Measurements from ENCODE around the gene AP2A2. TPM values are rescaled to one million over a fixed set of nuclear protein-coding genes. Genes with fewer than 3 reads are reported as not detected.

The AP2A2 gene
- total RNA-seq, 4 donors from 2014 or later: 79.2 to 115 (median 110) TPM

DNA sequence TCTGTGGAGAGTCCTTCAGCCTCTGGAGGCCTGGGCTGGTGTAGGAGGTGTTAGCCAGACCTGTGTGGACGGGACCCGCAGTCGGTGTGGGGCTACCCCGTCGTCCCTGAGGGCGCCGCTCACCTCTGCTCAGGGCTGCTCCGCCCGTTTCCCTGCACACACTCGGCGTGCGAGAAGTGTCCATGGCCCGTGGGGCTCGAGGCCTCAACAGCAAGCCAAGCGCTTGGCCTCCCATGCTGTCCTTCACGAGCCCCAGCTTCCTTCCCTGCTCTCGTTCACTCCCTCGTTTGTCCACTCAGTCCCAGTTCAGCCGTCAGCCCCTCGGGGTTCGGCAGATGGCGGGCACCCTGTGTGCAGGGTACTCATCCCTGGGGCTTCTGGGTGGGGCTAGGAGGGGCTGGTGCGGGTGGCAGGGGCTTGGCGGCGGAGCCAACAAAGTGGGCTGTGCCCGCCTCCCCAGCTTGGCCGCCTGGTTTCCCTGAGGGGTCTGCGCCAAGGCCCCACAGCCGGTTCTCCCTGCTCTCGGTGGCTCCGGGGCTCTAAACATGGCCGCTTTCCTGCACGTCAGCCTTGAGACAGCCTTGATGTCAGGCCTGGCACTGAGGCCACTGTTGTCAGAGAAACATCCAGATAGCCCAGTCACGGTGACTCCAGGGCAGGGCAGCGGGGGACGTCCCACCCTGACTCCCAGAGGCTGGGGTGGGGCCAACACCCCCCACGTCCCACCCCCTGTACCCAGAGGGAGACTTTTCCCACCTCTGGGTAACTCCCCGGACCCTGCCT lies 107.5 kb downstream of the AP2A2 start:
- TF ChIP-seq, protein P1, sequence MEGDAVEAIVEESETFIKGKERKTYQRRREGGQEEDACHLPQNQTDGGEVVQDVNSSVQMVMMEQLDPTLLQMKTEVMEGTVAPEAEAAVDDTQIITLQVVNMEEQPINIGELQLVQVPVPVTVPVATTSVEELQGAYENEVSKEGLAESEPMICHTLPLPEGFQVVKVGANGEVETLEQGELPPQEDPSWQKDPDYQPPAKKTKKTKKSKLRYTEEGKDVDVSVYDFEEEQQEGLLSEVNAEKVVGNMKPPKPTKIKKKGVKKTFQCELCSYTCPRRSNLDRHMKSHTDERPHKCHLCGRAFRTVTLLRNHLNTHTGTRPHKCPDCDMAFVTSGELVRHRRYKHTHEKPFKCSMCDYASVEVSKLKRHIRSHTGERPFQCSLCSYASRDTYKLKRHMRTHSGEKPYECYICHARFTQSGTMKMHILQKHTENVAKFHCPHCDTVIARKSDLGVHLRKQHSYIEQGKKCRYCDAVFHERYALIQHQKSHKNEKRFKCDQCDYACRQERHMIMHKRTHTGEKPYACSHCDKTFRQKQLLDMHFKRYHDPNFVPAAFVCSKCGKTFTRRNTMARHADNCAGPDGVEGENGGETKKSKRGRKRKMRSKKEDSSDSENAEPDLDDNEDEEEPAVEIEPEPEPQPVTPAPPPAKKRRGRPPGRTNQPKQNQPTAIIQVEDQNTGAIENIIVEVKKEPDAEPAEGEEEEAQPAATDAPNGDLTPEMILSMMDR (IDR thresholded peaks at IDR 0.05; ENCODE audit: low read depth): no peak

GRCh38 chr11:1034001-1034400 lies 108.3 kb downstream of the AP2A2 start:
- TF ChIP-seq, protein P1 (IDR thresholded peaks at IDR 0.05; ENCODE audit: low read depth): no peak

DNA sequence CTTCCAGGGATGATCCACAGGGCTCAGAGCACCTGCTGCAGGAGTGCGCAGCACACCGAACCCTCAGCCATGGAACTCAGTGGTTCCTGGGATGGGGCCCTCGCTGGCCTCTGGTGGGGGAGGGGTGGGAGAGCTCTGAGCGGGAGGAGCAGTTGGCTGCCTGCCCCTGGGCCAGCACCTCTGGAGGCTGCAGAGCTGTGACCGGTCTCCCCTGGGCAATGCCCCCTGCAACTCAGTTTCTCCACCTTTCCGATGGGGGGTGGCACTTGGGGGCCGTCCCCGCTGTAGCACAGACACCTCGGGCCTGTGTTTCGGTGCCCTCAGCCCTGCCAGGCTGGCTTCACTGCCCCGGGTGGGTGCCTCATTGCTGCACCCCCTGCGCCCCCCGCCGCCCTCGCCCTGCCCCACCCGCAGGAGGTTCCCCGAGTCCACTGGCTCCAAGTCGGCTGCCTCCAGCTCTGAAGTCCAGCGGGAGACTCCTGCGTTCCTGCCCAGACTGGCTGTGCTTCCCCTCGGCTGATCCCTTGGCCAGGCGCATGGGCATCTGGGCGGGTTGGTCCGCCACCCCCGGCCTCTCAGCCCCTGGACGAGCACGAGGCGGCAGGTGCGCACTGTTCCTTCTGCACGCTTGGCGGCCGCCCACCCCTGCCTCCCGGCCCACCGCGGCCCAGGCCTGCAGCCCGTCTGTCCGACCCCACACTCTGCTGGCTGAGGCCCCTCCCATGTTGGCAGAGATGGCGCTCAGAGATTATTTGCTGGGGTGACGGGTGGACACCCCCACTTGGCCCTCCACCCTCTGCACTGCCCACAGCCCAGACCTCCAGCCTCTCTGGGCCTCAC lies 109.0 kb downstream of the AP2A2 start:
- TF ChIP-seq, protein P1 (IDR thresholded peaks at IDR 0.05; ENCODE audit: low read depth): no peak

DNA sequence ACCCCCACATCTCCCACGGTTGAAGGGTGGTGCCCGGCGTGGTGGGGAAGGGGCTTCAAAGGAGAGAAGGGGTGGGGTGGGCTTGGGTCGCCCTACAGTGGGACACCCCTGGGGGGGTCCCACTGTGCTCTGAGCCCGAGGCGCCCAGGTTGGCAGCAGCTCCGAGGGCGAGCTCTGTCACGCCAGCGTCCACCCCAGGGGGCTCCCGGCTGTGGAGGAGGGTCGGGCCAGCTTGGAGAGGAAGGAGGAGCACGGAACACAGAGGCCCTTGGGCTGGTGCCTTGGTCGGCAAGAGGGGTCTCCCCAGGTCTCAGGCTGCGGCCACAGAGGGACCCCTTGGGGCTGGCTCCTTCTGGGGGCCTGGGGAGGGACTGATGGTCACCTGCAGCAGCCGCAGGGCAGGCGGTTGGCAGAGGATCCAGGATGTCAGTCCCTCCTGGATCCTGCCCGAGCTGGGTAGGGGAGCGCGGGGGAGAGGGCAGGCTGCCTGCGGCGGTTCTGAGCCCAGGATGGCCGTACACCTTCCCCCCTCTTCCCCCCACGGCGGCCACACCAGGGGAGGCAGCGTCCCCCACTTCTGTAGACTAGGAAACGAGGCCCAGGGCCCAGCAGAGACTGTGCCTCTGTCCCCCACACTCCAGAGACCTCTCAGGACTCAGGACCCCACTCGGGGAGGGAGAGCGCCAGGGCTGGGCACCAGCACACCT lies 110.1 kb downstream of the AP2A2 start:
- TF ChIP-seq, protein P1 (IDR thresholded peaks at IDR 0.05; ENCODE audit: low read depth): no peak

DNA sequence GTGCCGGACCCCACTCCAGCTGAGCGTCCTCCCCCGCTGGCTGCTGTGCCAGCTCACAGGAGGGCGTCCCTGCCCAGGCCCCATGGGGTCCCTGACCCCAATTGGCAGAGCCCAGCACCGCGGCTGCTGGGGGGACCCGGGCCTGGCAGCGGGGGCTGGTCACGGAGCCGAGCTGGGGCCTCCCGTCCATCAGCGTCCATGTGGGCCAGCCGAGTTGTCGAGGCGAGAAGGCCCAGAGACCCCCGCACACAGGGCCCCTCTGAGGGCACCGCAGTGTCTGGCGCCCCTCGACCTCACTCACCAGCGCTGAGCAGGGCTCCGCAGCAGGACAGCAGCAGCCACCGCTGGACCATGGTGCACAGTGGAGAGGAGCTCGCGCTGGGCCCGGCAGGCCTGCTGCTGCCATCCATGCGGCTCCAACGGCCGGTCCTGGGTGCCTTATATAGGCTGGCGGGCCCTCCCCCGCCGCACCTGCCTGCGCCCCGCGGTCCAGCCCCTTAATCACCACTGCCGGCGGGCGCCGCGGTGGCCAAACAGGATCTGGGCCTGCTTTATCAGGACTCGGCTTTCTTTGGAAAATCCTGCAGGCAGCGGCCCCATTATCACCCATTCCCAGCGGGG lies 110.7 kb downstream of the AP2A2 start, which contains the start of gene MUC6:
MUC6 (minus strand) TSS at position 416 of the 621 bp plus-strand sequence; CDS start at position 353, 63 bp downstream.
- TF ChIP-seq, protein P1 (IDR thresholded peaks at IDR 0.05; ENCODE audit: low read depth): no peak

- TF ChIP-seq, protein P1 (IDR thresholded peaks at IDR 0.05; ENCODE audit: low read depth): no peak
These were observed 111.3 kb downstream of the AP2A2 start for GRCh38 chr11:1036931-1037330.
